GM19023 (cell line): Measurements from ENCODE around the gene TPRN.

Experiments
- ATAC-seq: cut with Tn5 transposase; IDR thresholded peaks from one replicate; pipeline ENCODE4 v1.9.1; 2021; ENCODE audit warnings: mild to moderate bottlenecking, moderate library complexity; ENCODE audit not compliant: unreplicated experiment

The TPRN gene

DNA sequence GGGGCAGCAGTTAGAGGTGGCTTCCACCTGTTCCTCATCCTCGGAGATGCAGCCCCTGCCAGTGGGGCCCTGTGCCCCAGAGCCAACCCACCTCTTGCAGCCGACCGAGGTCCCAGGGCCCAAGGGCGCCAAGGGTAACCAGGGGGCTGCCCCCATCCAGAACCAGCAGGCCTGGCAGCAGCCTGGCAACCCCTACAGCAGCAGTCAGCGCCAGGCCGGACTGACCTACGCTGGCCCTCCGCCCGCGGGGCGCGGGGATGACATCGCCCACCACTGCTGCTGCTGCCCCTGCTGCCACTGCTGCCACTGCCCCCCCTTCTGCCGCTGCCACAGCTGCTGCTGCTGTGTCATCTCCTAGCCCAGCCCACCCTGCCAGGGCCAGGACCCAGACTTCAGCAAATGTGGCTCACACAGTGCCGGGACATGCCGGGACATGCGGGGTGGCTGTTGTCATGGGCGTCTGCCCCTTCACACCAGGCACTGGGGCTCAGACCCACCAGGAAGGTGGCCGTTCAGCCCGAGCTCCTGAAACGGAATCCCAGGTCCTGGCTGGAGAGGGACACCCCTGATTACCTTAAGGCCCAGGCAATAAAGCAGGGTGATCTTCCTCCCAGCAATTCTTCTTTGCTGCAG, 25.3 kb upstream of the TPRN start:
- no peak for ATAC-seq

DNA sequence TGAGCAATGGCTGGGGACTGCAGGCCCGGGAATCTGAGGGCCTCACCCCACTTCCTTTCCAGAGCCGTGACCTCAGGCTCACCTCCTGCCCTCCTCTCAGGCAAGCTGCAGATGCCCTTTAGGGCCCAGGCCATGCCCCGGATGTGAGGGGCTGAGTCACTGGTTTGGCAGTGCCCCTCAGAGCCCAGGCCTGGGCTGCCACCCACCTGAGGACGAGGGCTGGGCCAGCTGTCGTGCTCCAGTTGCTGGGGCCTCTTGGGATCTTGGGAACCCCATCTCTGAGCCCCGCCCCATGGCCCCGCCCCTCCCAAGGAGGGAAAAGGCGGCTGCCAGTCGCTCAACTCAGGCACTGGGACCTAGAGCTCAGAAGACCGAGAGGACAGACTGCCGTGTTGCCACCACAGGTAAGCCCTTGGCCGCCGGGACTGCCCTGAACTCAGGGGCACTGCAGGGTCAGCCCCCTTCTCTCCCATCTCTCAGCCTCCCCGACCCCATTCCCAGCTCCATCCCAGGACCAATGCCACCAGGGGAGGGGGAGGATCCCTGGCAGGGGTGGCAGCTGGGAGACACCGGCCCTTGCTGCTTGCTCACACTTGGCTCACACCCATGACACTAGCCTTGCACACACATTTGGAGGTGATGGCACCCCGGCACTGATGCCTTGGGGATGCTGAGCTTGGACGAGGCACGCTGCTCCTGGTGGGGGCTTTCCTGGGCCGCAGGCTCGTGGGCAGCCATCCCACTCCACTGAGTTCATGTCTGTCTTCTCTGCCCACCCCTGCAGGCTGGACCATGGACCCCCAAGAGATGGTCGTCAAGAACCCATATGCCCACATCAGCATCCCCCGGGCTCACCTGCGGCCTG, 24.5 kb upstream of the TPRN start, which contains the start of gene CYSRT1:
Gene CYSRT1, plus strand, starts transcription at position 345 of the 865 bp plus-strand sequence. Its CDS starts 448 bp downstream, at position 793.
- ATAC-seq, result no peak

DNA sequence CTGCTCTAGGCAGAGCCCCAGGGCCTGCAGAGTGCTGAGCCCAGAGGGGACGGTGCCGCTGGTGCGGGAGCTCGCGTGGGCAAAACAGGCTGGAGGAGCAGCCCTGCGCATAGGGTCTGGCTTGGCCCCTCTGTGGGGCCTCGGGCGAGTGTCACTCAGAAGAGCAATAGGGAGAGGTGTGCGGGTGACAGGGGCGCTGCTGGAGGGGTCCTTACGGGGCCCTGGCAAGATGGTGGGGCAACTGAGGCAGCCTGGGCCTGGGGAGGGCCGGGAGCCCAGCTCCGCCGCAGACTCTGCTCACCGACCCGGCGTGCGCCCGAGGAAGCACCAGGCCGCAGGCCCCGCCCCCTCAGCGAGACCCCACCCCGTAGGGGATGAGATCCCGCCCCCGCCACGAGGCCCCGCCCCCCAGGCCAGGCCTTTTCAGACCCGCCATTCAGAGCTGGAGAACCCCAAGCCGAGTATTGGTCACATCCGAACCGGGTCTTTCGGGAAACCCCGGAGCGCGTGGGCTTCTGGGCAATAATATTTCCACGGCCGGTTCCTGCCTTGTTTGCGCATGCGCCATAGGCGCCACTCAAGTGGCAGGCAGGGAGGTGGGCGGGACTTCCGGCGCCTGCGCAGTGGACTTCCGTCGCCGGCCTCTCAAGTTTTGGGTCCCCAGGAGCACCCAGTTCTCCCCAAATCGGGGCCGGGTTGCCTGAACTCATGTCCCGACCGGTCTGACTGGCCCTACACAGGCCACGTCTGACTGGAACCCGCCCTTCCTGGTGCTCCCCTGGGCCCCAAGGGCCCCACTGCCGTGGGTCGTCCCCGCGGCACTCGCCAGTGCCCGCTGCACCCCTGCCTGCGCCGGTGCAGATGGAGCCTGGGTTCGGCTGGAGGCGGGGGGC, 22.8 kb upstream of the TPRN start:
- ATAC-seq, result peak; percentile 71

DNA sequence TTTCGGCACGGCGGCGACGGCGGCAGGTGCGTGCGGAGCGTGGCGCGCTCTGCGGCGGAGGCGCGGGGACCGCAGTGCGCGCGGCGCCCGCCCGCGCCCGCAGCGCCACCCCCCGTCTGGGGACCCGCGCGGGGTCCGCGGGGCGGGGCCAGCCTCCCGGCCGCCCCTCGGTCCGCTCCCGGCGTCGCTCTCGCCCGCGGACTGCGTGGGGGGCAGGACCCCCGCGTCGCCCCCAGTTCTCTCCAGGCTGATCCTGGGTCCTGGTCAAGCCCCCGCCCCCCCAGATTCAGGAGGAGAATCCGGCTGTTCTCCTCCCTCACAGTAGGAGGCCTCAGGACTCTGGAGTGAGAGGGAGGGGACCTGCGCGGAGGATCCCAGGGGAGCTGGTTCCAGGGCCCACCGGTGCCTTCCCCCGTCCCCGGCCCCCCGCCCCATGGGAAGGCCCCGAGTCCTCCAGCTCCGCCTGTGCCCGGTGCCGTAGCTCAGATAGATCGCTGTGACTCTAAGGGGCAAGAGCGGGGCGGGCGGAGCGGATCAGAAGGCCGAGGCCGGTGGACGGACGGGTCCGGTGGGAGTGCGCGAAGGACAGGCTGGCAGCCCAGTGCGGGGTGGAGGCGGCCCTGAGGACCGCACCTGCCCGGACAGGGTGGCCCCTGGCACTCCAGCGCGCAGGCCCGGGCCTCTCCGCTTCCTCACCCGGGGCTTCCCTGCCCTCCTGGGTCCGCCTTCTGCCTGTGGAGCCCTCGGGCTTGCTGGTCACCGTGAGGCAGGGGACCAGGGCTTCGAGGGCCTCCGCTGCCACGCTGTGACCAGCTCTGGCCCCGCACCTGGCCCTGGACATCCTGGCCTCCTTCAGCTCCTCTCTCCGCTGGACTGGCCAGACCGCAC, 21.9 kb upstream of the TPRN start, which contains the start of gene RNF208:
Gene RNF208, minus strand, starts transcription at position 51 of the 888 bp plus-strand sequence. CDS start 1,028 bp downstream, outside the sequence.
- ATAC-seq, result peak; percentile 2

DNA sequence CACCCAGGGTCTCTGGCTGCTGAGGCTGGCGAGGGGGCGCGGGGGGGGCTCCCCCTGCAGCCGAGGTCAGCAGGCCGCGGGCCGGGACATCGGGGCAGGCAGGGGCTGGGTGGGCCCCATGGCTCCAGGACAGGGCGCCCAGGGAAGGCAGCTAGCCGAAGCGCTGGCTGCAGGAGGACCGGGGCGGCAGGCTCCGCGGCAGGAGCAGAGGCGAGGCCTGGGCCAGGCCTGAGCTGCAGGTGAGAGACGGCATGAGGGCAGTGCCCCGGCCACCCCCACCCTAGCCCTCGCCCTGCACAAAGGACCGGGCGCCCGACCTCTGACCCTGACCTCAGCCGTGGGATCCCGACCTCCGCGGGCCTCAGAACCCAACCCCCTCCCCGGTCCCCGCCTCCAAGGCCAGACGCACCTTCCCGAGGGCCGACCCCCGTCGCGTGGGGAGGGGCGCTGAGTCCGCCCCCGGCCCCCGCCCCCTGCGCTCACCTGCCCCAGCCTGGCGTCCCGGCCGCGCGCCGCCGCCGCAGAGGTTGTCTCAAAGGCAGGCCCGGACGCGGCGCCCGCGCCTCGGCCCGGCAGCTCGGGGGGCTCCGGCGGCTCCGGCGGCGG, 21.1 kb upstream of the TPRN start:
- no peak for ATAC-seq

DNA sequence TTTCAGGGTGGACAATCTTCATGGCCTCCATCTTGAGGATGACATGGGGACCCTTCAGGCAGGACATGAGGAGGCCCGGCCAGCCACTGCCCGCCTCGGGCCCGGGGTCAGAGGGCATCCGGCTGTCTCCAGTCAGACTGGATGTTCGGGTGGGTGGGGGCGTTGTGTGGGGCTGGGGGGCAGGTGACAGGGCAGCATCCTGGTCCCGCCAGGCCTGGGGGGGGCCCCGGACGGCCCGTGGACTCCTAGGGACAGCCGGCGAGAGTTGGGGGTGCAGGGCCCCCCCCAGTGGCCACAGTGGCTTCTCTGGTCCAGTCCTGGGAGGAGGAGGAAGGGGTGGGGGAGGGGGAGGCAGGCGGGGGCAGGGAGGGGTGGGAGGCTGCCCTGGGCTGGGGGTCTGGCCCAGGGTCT, 20.6 kb upstream of the TPRN start:
- no peak for ATAC-seq

DNA sequence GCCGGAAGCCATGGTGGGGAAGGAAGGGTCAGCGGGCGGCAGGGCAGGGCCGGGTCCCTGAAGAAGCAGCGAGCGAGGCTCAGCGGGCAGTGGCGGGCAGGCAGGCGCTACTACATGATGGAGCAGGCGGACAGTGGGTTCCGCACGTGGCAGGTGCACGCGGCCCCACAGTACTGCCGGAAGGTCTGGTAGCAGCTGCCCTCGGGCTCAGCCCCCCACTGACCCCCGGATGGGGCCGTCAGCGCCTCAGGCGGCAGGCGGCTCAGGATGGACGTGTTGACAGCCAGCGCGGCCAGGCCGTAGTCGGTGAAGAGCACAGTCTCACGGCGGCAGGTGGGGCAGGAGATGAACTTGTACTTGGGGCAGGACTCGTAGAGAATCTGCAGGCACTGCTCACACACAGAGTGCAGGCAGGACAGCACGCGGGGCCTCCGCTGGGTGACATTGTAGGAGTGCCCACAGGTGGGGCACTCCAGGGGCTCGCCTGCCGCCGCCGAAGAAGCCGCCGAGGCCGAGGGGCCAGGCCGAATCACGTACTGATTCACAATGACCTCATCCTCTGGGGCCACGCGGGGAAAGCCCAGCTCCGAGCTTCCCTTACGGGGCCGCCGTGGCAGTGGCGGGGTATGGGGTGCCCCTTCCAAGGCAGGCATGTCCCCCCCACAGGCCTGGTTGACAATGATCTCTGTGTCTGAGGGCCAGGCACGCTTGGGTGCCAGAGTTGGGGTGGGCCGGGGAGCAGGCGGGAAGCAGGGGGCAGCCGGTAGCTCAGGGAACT, 20.0 kb upstream of the TPRN start:
- ATAC-seq, result no peak

DNA sequence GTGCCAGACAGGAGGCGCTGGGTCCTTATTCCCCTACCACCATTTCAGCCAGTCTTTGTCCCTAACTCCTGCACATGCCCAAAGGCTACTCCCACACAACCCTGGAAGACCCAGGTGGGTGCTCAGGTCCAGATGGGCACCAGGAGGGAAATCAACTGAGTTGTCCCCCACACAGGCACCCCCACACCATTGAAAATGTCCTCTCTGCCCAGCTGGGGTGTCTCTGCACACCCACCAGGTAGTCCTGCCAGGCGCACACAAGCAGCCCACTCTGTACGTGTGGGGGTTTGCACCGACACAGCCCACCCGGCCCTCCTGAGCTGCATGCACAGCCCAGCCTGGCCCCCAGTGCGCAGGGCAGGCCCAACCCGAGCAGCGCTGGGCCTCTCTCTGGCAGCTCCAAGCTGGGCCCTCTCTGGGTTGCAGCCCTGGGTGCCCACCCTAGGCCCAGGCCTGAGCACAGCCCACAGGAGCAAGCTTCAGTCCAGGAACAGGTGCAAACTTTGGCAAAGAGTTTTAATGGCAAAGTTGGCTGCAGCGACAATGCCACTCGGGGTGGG, 19.3 kb upstream of the TPRN start:
- no peak for ATAC-seq

DNA sequence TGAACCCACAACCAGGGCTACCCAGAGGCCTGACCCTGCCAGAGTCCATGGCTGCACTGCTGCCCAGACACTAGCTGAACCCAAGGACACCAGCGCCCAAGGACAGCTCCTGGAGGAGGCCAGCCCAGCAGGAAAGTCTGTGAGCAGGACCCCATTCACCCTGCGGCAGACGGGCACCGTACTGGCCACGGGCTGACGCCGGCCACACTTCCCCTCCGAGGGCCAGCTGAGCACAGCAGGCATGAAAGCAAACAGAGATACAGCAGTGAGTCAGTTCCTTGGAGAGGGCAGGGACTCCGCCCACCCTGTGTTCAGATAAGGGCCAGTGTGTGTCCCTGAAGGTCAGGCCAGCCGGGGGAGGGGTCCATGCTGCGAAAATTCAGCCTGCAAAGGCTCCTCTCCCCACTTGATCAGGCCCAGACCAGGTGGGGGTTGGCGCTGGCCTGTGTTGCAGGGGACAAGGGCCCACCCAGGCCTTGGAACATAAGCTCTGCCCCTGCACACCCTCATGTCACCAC, 18.3 kb upstream of the TPRN start:
- ATAC-seq, result no peak

DNA sequence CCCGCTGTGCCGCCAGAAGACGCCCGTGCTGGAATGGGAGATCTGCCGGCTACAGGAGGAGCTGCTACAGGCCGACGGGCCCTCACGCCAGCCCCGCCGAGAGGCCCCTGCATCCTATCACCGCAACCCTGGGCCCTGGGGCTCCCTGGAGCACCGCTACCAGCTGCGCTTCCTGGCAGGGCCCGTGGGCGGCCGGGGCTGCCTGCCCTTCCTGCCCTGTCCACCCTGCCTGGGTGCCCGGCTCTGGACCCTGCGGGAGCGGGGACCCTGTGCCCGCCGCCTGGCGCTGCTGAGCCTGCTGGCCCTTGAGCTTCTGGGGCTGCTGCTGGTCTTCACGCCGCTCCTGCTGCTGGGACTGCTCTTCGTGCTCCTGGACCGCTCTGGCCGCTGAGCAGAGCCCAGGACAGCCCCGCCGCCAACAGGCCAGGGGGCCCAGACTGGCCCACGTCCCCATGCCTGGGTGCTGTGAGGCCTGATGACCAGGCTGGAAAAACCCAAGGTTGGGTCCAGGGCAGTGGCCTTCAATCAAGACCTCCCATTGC, 17.7 kb upstream of the TPRN start:
- no peak for ATAC-seq

DNA sequence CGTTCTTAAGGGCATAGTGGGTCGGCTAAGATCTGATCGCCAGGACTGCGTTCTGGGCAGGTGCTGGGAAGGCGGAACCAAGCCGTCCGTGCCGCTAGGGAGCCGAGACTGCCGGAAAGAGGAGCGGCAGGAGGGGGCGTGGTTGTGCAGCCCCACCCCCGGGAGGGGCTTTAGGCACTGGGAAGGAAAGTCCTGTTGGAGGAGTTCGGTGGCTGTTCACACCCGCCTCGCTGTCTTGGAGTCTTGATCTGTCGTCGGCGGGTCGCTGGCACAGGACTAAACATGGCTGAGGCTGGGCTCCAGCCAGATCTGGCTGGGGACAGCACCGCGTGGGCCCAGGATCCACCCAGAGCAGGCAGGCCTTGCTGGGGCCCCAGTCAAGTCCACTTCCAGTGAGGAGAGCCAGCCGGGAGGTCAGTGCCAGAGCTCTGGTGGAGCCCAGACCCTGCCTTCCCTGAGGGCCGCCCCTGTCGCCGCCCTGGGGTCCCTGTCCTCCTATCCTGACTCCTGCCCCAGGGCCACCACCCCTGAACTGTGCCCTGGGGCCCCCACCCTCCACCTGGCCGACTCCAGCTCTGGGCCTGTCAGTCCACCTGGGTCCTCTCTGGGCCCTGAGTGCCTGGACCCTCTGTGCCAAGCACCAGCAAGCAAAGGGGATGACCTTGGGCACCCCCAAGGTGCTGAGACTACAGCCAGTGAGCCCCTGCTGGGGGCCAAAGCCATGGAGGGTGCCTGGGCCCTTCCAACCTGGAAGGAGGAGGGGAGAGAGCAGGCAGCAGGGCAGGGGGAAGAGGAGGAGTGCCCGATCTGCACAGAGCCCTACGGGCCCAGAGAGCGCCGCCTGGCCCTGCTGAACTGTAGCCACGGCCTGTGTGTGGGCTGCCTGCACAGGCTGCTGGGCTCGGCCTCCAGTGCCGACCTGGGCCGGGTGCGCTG, 17.0 kb upstream of the TPRN start:
- no peak for ATAC-seq

DNA sequence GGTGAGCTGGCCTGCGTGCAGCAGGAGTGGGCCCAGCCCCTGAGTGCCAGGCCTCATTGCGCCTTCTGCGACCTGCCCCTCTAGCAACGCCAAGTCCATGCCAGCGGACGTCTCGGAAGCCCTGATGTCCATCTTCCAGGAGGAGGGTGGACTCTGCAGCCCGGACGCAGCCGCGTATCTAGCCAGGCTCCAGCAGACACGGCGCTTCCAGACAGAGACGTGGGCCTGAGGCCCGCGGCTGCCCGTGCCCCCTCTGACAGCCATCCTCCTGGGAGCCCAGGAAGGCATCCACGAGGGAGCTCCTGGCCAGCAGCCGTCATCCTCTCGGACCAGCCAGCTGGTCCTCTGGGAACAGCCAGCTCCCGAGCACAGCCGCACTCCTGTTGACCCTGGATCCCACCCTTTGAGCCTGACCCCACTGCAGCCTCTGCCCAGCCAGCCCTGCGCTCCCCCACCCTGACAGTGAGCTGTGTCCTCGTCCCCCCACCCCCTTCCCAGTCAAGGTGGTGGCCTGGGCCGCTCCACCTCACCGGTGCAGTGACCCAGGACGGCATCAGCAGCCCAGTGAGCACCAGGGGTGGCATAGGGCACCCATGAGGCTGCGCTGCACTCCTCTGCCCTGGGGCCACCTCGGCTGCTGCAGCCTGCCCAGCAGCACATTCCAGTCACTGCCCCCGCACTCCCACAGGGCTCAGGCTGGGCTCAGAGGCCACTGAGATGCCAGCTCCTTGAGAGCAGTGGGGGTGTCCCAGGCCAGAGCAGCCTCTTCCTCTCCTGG, 15.8 kb upstream of the TPRN start:
- ATAC-seq, result no peak

DNA sequence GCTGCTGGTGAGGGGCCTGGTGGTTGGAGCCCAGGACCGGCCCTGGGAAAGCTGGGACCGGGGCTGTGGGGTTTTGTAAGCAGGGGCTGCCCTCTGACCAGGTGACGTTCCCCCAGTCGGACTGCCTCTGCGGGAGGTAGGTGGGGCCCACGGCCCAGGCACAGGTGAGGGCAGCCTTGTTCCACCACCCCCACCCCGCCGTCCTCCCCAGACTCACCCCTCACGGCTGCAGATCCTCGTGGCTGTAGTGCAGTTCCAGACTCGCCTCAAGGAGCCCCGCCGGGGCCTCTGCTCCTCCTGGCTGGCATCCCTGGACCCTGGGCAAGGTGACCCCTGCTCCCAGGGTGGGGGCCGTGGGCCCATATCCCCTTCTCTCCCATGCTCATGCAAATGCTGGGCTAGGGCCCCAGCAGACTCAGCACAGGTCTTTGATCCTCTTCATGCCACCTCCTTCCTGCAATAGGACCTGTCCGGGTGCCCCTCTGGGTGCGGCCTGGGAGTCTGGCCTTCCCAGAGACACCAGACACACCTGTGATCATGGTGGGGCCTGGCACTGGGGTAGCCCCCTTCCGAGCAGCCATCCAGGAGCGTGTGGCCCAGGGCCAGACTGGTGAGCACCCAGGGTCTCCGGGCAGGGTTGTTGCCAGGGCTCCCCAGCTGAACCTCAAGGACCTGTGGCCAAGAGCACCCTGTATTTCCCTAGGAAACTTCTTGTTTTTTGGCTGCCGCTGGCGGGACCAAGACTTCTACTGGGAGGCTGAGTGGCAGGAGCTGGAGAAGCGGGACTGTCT, 14.8 kb upstream of the TPRN start:
- no peak for ATAC-seq

DNA sequence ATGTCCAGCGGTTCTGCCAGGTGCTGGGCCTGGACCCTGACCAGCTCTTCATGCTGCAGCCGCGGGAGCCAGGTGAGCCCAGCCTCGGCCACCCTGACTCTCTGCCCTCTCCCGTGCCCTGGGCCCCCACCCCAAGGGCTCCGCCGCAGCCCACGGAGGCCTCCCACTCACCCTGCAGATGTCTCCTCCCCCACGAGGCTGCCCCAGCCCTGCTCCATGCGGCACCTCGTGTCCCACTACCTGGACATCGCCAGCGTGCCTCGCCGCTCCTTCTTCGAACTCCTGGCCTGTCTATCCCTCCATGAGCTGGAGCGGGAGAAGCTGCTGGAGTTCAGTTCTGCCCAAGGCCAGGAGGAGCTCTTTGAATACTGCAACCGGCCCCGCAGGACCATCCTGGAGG, 14.1 kb upstream of the TPRN start:
- no peak for ATAC-seq
